ENCODE measurements around the gene GSG1L. TPM values are rescaled to one million over a fixed set of nuclear protein-coding genes. Genes with fewer than 3 reads are reported as not detected.

Gene GSG1L
- total and polyA plus RNA-seq, 5 donors = 29.5 to 44.8 (median 33.4) TPM

DNA sequence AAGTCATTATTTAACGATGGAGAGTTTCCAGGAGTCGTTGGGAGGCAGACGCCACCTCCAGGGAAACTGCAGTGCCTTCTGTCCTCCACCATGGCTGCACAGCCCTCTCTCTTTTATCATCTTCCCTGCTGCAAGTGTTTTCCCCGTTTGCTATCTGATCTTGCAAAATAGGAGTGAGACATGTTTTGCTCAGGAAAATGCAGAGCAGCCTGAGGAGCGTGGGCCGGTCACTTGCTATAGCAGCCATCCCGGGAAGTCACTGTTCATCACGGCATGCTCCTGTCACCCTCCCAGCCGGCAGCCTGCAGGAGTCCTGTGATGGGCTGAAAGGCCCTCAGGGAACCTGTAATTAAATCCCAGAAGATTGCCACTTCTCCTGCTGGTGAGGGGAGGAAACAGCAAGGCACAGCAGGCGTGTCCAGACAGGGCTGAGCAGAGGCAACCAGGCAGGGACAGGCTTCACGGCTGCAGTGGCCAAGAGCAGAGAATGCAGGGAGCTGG is 143.1 kb downstream of the GSG1L start:
- Histone ChIP-seq H3K27ac (ENCODE audit: low read length) (no peak overlapping the region), H3K27me3 (ENCODE audit: control insufficient read depth, insufficient read depth) (no peaks in the 10 kb centered on the region), H3K4me1 (ENCODE audit: control insufficient read depth, insufficient read depth, low read length) (no peaks in the 10 kb centered on the region), H3K9me3 (ENCODE audit: control insufficient read depth, low read length) (no peaks in the 10 kb centered on the region), H3K4me3 (ENCODE audit: low read length) (no peak overlapping the region)
- intact Hi-C loops (cut with DNase I) = no loop called here
- DNase-seq (no peak), ATAC-seq (no peak)
- 15% methylated on average over 11 of the region's 11 CpGs for WGBS

DNA sequence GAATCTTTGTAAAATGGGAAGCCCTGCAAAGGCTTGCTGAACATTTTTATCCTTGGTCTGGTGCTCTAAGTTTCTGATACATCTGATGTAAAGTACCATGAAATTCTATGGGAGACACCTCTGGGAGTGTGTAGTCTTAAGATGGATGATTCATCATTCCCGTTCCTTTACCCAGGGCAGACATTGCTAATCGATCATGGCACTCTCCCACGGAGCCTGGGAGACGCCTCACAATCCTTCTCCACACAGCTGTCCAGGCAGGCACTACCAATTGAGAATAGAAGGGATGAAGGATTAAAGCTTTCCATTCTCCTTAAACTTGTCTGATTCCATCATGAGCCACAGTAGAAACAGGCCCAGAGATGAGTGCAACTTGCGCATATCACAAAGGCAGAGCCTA is 144.8 kb downstream of the GSG1L start:
- intact Hi-C loops (cut with DNase I) = no loop called here
- DNase-seq = no peak
- Histone ChIP-seq H3K4me1 (ENCODE audit: control insufficient read depth, insufficient read depth, low read length) (no peaks in the 10 kb centered on the region), H3K9me3 (ENCODE audit: control insufficient read depth, low read length) (no peaks in the 10 kb centered on the region), H3K27ac (ENCODE audit: low read length) (no peak overlapping the region), H3K27me3 (ENCODE audit: control insufficient read depth, insufficient read depth) (no peaks in the 10 kb centered on the region), H3K4me3 (ENCODE audit: low read length) (no peak overlapping the region)
- no peak for ATAC-seq
- 58% methylated on average over 5 of the region's 5 CpGs for WGBS

DNA sequence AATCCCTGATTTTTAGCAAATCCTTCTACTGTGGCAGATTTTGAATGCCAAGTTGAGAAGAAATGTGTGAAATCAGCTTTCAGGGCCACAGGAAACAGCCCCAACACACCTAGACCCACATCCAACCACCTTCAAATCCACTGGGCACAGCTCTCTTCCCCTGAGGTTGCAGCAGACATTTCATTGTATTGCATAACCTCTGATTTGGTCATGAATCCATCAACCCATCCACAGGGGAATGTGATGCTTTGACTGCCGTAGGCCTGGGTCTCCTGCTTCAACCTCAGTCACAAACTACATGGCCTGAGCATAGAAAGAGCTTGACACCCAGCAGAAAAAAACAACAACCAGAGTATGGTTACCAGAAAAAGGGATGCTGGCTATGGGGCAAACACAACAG is 145.6 kb downstream of the GSG1L start:
- Histone ChIP-seq H3K27ac (ENCODE audit: low read length) (no peak overlapping the region), H3K4me1 (ENCODE audit: control insufficient read depth, insufficient read depth, low read length) (no peaks in the 10 kb centered on the region), H3K9me3 (ENCODE audit: control insufficient read depth, low read length) (no peaks in the 10 kb centered on the region), H3K27me3 (ENCODE audit: control insufficient read depth, insufficient read depth) (no peaks in the 10 kb centered on the region), H3K4me3 (ENCODE audit: low read length) (no peak overlapping the region)
- DNase-seq (no peak), ATAC-seq (no peak)
- intact Hi-C loops (cut with DNase I) = no loop called here
- 86% methylated on average over 1 of the region's 1 CpG for WGBS

DNA sequence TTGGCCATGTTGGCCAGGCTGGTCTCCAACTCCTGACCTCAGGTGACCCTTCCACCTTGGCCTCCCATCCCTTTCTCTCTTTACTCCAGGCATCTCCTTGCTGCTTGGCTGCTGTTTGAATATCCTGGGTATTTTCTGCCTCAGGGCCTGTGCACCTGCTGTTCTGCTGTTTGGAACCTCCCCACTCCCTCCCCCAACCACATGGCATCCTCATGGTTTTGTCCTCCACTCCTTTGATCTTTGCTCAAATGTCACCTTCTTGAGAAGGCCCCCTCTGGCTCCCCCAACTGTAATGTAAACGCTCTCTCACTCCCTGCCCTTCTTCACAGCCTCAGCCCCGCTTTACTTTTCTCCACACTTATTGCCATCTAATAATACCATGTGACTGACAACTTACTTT is 152.0 kb downstream of the GSG1L start:
- Histone ChIP-seq H3K4me3 (ENCODE audit: low read length) (no peak overlapping the region), H3K27ac (ENCODE audit: low read length) (no peak overlapping the region), H3K9me3 (ENCODE audit: control insufficient read depth, low read length) (no peaks in the 10 kb centered on the region), H3K27me3 (ENCODE audit: control insufficient read depth, insufficient read depth) (no peaks in the 10 kb centered on the region), H3K4me1 (ENCODE audit: control insufficient read depth, insufficient read depth, low read length) (no peaks in the 10 kb centered on the region)
- DNase-seq (no peak), ATAC-seq (no peak)
- WGBS = 48% methylated on average over 2 of the region's 2 CpGs
- intact Hi-C loops (cut with DNase I) = no loop called here

DNA sequence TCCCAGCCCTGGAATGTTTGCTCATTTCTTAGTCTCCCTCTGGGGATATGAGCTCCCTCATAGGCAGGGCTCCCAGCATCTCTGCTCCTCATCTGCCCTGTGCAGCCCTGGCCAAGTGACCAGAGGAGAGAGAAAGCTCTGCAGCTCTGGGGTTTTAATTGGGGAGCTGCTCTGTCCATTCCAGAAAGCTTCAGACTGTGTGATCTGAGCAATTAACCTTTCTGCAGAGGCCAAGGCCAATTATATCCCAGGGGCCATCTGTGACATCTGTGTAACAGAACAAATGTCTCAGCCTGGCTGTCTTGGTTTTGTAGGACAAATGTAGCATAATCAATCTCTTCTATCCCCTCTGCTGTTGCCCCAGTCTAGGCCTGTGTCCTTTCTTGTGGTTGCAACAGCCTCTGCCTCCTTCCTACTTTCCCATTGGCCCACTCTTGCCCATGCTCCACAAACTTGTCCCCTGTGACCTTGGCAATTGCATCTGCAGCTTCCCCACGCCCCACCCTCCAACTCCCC is 156.0 kb downstream of the GSG1L start:
- DNase-seq = no peak
- no peak overlapping the region for H3K4me3 ChIP-seq (ENCODE audit: low read length)
- H3K27me3 ChIP-seq (ENCODE audit: control insufficient read depth, insufficient read depth) = no peaks in the 10 kb centered on the region
- no peak for ATAC-seq
- WGBS = 55% methylated on average over 1 of the region's 1 CpG
- no peak overlapping the region for H3K27ac ChIP-seq (ENCODE audit: low read length)
- H3K9me3 ChIP-seq (ENCODE audit: control insufficient read depth, low read length) = no peaks in the 10 kb centered on the region
- no peaks in the 10 kb centered on the region for H3K4me1 ChIP-seq (ENCODE audit: control insufficient read depth, insufficient read depth, low read length)
- intact Hi-C loops (cut with DNase I) = no loop called here

DNA sequence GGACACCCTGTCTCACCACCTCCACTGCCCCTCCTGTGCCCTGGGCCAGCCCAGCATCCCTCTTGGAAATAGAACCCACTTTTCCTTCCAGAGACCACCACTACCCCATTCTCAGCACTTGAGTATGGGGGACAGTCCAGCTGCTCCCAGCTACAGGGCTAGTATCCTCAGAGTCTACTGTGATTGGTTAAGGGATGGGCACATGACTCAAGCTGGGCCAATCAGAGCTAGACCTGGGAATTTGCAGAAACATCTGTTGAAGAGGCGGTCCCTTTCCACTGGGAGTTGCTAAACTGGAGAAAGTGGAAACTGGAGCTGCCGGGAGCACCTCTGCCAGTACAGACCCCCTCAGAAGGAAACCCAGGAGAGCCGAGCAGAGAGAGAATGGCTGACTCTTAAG is 156.6 kb downstream of the GSG1L start:
- H3K27ac ChIP-seq (ENCODE audit: low read length) = no peak overlapping the region
- no peaks in the 10 kb centered on the region for H3K4me1 ChIP-seq (ENCODE audit: control insufficient read depth, insufficient read depth, low read length)
- no peaks in the 10 kb centered on the region for H3K27me3 ChIP-seq (ENCODE audit: control insufficient read depth, insufficient read depth)
- intact Hi-C loops (cut with DNase I) = no loop called here
- H3K4me3 ChIP-seq (ENCODE audit: low read length) = no peak overlapping the region
- ATAC-seq (no peak), DNase-seq (no peak)
- WGBS = 78% methylated on average over 3 of the region's 3 CpGs
- no peaks in the 10 kb centered on the region for H3K9me3 ChIP-seq (ENCODE audit: control insufficient read depth, low read length)

DNA sequence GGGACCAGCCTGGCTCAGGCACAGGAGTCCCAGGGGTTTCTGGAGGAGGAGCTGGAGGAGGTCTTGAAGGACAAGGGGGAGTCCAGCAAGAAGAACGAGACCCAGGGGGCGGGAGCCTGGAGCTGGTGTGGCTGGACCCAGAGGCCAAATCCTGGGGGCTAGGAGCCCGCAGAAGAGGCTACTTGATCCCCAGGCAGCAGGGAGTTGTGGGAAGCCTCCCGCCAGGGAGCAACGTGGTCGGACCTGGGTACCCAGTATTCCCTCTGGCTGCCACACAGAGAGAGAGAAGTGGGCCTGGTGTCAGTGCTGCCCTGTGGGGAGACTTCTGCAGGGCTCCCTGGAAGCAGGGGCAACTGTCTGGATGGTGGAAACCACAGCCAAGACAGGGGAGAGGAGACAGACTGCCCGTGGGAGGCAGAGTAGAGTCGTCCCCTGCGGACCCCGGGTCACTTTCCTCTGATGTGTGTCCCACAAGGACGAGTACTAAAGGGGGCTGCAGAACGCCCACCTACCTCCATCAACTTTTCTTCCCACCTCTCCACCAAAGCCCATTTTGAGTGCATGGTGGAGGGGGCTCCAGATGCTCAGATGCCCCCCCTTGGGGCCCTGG is 160.4 kb downstream of the GSG1L start:
- DNase-seq (no peak), ATAC-seq (no peak)
- Histone ChIP-seq H3K4me1 (ENCODE audit: control insufficient read depth, insufficient read depth, low read length) (no peaks in the 10 kb centered on the region), H3K27ac (ENCODE audit: low read length) (no peak overlapping the region), H3K9me3 (ENCODE audit: control insufficient read depth, low read length) (no peaks in the 10 kb centered on the region), H3K27me3 (ENCODE audit: control insufficient read depth, insufficient read depth) (no peaks in the 10 kb centered on the region), H3K4me3 (ENCODE audit: low read length) (no peak overlapping the region)
- 74% methylated on average over 12 of the region's 12 CpGs for WGBS
- intact Hi-C loops (cut with DNase I) = no loop called here

DNA sequence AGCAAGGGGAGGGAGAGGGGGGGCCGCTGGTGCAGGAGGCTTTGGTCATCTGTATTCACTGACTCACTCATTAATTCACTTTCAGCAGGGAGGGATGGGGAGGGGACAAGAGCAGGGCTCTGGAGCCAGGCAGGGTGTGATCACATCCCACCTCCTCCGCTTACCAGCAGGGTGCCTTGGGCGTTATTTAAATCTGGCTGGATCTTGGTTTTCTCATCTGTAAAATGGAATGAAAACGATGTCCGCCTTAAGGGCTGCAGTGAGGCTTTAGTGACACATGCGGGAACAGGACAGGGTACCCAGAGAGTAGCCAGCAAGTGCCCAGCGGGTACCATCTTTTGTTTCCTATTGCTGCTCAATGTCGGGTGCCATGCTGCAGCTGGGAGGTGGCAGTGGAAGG is 161.0 kb downstream of the GSG1L start:
- H3K27me3 ChIP-seq (ENCODE audit: control insufficient read depth, insufficient read depth) = no peaks in the 10 kb centered on the region
- no peaks in the 10 kb centered on the region for H3K4me1 ChIP-seq (ENCODE audit: control insufficient read depth, insufficient read depth, low read length)
- no peak for ATAC-seq
- no peak overlapping the region for H3K27ac ChIP-seq (ENCODE audit: low read length)
- H3K4me3 ChIP-seq (ENCODE audit: low read length) = no peak overlapping the region
- intact Hi-C loops (cut with DNase I) = no loop called here
- no peak for DNase-seq
- WGBS = 80% methylated on average over 8 of the region's 8 CpGs
- no peaks in the 10 kb centered on the region for H3K9me3 ChIP-seq (ENCODE audit: control insufficient read depth, low read length)

DNA sequence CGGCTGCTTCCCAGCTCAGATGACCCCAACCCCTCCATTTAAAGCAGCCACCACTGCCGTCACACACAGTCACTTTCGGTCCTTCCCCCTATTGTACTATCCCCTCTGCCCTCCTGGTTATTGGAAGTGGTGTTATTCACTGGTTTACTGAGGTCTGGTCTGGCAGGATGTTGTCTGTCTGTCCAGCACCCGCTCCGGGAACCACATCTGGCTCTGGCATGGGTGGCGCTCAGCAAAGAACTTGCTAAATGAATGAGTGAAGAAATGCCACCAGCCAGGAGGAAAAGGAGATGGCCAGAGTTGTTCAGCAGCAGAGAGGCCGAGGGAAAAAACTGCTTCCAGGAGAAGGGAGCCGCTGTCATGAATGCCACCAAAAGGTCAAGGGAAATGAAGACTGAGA is 161.6 kb downstream of the GSG1L start:
- 79% methylated on average over 8 of the region's 8 CpGs for WGBS
- no peak overlapping the region for H3K4me3 ChIP-seq (ENCODE audit: low read length)
- H3K9me3 ChIP-seq (ENCODE audit: control insufficient read depth, low read length) = no peaks in the 10 kb centered on the region
- no peak for ATAC-seq
- no peak for DNase-seq
- no peaks in the 10 kb centered on the region for H3K4me1 ChIP-seq (ENCODE audit: control insufficient read depth, insufficient read depth, low read length)
- no peak overlapping the region for H3K27ac ChIP-seq (ENCODE audit: low read length)
- H3K27me3 ChIP-seq (ENCODE audit: control insufficient read depth, insufficient read depth) = no peaks in the 10 kb centered on the region
- intact Hi-C loops (cut with DNase I) = no loop called here

DNA sequence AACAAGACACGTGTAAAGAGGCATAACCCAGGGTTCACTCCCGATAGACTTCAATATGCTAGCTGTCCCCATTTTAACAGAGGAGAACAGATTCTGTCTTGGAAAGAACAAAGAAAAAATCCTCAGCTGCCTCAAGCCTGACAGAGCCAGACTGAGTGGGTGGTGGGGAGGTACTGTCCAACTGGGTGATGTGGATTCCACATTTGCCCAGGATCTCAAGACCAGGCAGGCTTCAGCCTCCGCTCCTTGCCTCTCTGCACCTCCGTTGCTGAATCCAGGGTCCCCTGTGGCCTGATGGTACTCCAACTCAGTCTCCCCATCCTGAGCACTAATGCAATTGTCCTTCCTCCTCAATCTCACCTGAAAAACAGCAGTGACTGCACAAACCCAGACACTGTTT is 163.8 kb downstream of the GSG1L start:
- Histone ChIP-seq H3K9me3 (ENCODE audit: control insufficient read depth, low read length) (no peaks in the 10 kb centered on the region), H3K4me3 (ENCODE audit: low read length) (no peak overlapping the region), H3K4me1 (ENCODE audit: control insufficient read depth, insufficient read depth, low read length) (no peaks in the 10 kb centered on the region), H3K27ac (ENCODE audit: low read length) (no peak overlapping the region), H3K27me3 (ENCODE audit: control insufficient read depth, insufficient read depth) (no peaks in the 10 kb centered on the region)
- ATAC-seq (no peak), DNase-seq (no peak)
- WGBS = 65% methylated on average over 4 of the region's 4 CpGs
- intact Hi-C loops (cut with DNase I) = no loop called here

DNA sequence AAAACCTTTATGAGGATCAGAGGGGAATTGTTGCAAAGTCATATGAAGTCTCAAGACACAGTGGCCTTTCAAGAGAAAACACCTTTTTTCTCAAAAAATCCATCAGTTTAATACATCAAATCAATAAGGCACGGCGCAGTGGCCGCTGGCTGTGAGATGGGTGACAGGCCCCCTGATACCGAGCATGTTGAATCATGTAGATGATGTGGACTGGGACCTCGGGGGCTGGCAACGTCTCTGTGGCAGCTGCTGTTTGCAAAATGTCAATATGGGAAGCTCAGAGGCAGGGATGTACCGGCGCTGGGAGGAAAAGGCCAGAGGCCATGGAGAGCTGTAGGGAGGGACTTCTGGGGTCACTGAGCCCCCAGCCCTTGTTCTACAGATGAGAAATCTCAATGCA is 169.1 kb downstream of the GSG1L start:
- H3K27me3 ChIP-seq (ENCODE audit: control insufficient read depth, insufficient read depth) = no peaks in the 10 kb centered on the region
- H3K4me3 ChIP-seq (ENCODE audit: low read length) = no peak overlapping the region
- no peak for ATAC-seq
- WGBS = 72% methylated on average over 8 of the region's 8 CpGs
- intact Hi-C loops (cut with DNase I) = no loop called here
- H3K4me1 ChIP-seq (ENCODE audit: control insufficient read depth, insufficient read depth, low read length) = no peaks in the 10 kb centered on the region
- DNase-seq = no peak
- H3K9me3 ChIP-seq (ENCODE audit: control insufficient read depth, low read length) = no peaks in the 10 kb centered on the region
- H3K27ac ChIP-seq (ENCODE audit: low read length) = no peak overlapping the region

DNA sequence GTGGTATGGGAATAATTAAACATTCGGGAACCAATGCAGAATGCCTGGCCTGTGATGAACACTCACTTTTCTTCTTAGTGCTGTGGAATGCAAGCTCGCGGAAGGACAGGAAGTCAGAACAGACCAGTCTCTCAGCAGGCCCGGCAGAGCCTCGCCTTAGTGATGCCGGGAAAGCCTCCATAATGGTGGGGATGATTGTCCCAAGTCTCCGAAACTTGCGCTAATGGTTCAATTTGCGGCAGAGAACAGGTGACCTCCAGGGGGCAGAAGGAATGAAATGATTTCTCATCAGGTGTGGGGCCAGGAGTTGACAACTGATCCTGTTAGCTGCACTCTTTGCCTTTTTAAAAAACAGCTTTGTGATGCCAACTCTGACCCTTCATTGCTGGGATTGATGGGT is 170.6 kb downstream of the GSG1L start:
- DNase-seq (no peak), ATAC-seq (no peak)
- intact Hi-C loops (cut with DNase I) = no loop called here
- H3K27me3 ChIP-seq (ENCODE audit: control insufficient read depth, insufficient read depth) = no peaks in the 10 kb centered on the region
- WGBS = 42% methylated on average over 9 of the region's 9 CpGs
- no peaks in the 10 kb centered on the region for H3K4me1 ChIP-seq (ENCODE audit: control insufficient read depth, insufficient read depth, low read length)
- H3K4me3 ChIP-seq (ENCODE audit: low read length) = no peak overlapping the region
- H3K27ac ChIP-seq (ENCODE audit: low read length) = no peak overlapping the region
- no peaks in the 10 kb centered on the region for H3K9me3 ChIP-seq (ENCODE audit: control insufficient read depth, low read length)

Measured in right cardiac atrium (tissue), 5 donors.